ENCODE measurements around the gene RALGAPA1.
A peak's percentile ranks its signal among the peaks of the same experiment; 100 is the strongest.
"Not testable (repeated sequence)": the region's sequence is repeated elsewhere in the genome, so short reads cannot be mapped to it uniquely, and the experiment has no call there.

RALGAPA1 gene

DNA sequence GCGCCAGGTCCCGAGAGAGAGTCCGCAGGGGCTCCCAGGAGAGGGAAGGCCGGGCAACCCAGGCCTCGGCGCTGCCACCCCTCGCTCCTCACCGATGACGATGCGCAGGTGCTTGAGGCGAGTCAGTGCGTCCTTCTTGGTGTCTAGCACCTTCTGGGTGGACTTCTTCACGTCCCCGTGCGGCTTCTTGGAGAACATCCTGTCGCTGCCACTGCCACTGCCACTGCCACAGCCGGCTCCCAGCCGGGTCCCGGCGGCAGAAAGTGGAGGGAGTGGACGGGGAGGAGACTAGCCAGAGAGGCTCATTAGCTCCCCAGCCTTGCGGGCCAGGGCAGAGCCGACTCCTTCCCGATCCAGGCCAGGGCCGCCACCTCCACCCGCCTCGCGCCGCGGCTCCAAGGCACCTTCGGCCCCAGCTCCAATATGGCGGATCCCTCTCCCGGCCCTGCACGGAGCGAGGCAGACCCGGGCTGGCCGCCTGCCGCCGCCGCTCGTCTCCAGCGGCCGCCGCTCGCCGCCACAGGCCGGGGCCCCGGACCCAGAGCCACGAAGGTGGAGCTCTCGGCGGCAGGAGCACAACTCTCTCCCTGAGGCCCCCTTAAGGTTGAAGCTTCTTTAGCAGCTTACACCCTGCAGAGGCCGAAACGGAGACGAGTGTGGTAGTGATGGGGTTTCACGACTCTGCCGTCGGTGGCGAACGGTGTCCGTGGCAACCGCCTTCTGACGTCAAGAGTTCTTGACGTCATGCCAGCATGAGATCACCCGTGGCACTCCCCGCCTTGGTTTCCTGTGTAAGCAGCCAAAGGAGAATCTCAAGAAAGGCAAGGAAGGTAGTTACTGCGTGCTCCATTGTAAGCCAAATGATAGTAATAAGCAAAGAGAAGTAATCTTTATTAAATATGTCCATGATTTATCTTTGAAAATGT is at the start of gene RALGAPA1:
Gene RALGAPA1 (minus strand): TSS at position 658 of the 926 bp plus-strand sequence. CDS start 460 bp downstream, at position 198.
- peak; percentile 77 for DNase-seq (ENCODE audit: low read depth, low spot score)

DNA sequence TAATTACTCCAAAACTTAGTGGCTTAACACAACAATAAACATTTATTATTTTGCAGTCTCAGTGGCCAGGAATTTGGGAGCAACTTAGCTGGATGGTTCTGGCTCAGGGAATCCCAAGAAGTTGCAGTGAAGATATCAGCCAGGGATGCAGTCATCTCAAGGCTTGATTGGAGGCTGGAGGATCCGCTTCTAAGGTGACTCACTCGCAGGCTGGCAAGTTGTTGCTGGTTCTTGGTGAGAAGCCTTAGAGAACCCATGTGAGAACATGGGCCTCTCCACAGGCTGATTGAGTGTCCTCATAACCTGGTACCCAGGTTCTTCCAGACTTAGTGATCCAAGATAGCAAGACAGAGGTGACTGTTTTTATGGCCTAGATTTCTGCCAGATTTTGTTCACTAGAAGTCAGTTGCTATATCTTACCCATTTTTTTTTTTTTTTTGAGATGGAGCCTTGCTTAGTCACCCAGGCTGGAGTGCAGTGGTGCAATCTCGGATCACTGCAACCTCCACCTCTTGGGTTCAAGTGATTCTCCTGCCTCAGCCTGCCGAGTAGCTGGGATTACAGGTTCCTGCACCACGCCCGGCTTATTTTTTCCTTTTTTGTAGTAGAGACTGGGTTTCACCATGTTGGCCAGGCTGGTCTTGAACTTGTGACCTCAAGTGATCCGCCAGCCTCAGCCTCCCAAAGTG is 49.6 kb upstream of the RALGAPA1 start:
- no peak for DNase-seq (ENCODE audit: low read depth, low spot score)

DNA sequence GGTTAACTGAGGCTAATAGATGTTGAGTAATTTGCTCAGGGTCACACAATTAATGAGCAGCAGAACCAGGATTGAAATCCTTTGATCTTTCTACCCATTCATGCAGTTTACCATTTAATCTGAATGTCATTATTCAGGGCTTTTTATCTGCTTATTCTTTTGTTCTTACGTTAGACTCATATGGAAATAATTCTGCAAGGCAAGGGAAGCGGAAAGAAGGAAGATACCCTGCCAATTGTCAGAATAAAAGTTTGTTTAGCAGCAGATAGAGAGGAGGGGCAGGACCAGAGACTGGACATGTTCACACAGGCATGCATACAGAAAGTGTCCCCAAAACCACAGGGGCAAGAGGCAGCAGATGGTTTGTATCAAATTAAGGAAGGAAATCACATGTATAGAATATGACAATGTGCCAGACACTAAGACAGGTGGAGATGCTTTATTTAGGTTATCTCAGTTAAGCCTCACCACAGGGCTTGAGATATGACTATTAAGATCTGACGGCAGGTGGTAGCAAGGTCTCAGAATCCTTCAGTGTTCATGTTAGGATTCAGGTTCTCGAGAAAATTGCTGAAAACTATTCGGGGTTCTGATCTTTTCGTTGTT is 46.9 kb upstream of the RALGAPA1 start:
- DNase-seq (ENCODE audit: low read depth, low spot score), result no peak

DNA sequence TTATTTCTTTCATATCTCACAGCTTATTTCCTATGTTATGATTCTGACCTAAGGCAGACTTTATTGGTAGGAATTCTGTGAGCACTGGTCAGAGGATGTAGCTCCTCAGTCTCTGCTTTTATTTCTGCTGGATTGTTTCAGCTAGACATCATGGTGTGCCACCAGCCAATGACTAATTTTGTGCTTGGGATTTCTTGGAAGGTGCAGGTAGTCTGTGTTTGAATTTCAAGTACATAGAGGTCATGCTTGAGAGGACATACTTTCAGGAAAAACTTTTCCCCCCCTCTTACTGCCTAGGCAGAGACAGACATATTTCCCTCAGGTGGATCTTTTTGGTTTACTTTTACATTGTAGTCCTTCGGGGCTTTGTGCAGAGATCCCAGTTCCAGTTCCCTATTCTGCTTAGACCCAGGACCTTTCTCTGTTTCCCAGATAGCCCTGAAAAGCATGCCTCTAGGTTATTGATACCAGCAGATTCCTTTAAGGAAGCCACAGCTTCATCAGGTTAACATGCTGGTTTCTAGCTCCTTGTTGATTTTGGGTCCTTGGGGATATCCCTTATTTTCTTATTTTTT is 45.7 kb upstream of the RALGAPA1 start:
- DNase-seq (ENCODE audit: low read depth, low spot score), result no peak

DNA sequence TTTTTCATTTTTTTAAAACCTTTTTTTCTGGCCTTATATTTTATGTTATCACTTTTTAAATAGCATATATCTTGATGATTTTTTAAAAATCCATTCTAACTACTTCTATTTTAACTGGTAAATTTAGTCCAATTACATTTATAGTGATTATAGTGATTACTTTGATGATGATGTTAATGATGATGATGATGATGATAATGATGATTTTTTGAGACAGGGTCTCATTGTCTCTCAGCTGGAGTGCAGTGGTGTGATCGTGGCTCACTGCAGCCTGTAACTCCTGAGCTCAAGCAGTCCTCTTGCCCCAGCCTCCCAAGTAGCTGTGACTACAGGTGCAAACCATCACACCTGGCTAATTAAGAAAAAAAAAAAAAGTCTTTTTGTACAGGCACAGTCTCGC is 44.1 kb upstream of the RALGAPA1 start:
- DNase-seq (ENCODE audit: low read depth, low spot score), result no peak

DNA sequence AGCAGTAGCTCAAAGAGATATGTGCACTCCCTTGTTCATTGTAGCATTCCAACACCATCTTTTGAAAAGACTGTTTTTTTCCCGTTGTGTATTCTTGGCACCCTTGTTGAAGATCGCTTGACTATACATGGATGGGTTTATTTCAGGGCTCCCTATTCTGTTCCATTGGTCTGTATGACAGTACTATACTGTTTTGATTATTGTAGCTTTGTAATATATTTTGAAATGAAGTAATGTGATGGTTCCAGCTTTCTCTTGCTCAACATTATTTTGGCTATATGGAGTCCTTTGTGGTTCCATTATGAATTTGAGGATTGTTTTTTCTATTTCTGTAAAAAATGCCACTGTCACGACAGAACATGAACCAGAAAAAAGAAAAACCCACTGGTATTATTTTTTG is 42.7 kb upstream of the RALGAPA1 start:
- no peak for DNase-seq (ENCODE audit: low read depth, low spot score)

DNA sequence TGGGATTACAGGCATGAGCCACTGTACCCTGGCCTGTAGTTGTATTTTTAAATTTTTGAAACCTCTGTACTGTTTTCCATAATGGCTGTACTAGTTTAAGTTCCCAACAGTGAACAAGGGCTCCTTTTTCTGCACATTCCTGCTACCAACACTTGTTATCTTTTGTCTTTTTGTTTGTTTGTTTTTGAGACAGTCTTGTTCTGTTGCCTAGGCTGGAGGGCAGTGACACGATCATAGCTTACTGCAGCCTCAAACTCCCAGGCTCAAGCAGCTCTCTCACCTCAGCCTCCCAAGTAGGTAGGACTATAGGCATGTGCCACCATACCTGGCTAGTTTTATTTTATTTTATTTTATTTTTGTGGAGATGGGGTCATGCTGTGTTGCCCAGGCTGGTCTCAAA is 40.0 kb upstream of the RALGAPA1 start:
- no peak for DNase-seq (ENCODE audit: low read depth, low spot score)

DNA sequence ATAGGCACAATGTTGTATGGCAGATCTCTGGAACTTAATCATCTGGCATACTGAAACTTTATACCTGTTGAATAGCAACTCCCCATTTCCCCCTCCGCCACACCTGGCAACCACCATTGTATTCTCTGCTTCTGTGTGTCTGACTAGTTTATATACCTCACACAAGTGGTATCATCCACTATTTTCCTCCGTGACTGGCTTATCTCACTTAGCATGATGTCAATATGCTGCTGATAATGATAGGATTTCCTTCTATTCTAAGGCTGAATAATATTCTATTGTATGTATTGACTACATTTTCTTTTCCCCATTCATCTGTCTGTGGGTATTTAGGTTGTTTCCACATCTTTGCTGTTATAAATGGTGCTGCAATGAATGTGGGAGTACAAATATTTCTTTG is 38.5 kb upstream of the RALGAPA1 start:
- no peak for DNase-seq (ENCODE audit: low read depth, low spot score)

DNA sequence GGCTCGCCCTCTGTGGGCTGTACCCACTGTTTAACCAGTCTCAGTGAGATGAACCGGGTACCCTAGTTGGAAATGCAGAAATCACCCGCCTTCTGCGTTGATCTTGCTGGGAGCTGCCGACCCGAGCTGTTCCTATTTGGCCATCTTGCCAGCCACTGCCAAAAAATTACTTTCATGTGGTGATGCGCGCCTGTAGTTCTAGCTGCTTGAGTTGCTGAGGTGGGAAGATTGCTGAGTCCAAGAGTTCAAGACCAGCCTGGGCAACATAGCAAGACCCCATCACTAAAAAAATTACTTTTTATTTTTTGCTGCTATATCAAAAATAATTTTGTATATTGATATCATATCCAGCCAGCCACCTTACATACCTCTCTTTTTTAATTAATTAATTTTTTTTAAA is 35.4 kb upstream of the RALGAPA1 start:
- no peak for DNase-seq (ENCODE audit: low read depth, low spot score)

DNA sequence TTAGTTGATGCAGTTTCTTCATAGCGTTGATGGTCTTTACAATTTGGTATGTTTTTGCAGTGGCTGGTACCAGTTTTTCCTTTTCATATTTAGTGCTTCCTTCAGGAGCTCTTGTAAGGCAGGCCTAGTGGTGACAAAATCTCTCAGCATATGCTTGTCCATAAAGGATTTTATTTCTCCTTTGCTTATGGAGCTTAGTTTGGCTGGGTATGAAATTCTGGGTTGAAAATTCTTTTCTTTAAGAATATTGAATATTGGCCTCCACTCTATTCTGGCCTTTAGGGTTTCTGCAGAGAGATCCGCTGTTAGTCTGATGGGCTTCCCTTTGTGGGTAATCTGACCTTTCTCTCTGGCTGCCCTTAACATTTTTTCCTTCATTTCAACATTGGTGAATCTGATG is 33.1 kb upstream of the RALGAPA1 start:
- DNase-seq (ENCODE audit: low read depth, low spot score), result not testable (repeated sequence)

DNA sequence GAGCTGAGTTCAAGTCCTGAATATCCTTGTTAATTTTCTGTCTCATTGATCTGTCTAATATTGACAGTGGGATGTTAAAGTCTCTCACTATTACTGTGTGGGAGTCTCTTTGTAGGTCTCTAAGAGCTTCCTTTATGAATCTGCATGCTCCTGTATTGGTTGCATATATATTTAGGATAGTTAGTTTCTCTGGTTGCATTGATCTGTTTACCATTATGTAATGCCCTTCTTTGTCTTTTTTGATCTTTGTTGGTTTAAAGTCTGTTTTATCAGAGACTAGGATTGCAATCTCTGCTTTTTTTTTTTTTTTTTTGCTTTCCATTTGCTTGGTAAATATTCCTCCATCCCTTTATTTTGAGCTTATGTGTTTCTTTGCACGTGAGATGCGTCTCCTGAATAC is 32.6 kb upstream of the RALGAPA1 start:
- not testable (repeated sequence) for DNase-seq (ENCODE audit: low read depth, low spot score)

DNA sequence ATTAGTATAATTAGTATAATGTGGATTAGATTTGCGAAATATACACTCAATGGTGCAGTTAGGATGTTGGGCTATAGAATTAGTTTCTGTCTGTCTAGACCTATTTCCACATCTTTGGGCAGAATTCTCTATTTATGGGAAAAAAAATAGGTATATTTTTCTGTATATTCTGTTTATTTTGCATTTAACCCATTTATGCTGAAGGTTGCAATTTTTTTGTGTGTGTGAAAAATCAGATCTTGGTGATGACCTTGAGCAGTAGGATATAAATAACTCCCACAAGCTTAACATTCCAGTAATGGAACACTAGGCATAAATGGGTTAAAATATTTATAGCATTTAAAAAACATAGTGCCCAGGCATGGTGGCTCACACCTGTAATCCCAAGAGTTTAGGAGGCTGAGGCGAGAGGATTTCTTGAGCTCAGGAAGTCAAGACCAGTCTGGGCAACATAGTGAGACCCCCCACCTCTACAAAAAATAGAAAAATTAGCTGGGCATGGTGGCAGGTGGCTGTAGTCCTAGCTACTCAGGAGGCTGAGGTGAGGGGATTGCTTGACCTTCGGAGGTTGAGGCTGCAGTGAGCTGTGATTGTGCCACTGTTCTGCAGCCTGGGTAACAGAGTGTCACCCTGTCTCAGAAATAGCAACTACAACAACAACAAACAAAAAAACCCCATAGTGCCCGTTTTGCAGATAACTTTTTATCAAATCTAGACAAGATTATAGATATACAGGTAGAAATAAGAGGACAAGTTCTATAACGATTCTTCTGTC is 26.3 kb upstream of the RALGAPA1 start:
- no peak for DNase-seq (ENCODE audit: low read depth, low spot score)

DNA sequence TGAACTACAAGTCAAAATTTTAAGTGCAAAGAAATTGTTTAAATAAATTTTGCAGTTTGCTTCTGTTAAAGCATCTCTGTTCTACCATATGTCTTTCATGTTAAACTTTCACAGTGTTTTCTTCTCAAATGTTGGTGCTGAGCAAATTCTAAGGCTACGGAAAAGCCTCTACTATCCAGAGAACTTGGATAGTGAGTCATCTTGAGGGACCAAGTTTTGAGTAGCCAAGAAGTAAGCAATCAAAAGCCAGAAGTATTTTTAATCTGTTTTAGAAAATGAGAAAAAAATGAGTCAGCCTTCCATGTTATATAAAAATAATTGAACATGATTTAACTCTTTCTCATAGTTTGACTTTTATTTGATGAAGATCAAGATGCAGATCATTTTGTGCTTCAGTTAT is 20.4 kb upstream of the RALGAPA1 start:
- no peak for DNase-seq (ENCODE audit: low read depth, low spot score)

DNA sequence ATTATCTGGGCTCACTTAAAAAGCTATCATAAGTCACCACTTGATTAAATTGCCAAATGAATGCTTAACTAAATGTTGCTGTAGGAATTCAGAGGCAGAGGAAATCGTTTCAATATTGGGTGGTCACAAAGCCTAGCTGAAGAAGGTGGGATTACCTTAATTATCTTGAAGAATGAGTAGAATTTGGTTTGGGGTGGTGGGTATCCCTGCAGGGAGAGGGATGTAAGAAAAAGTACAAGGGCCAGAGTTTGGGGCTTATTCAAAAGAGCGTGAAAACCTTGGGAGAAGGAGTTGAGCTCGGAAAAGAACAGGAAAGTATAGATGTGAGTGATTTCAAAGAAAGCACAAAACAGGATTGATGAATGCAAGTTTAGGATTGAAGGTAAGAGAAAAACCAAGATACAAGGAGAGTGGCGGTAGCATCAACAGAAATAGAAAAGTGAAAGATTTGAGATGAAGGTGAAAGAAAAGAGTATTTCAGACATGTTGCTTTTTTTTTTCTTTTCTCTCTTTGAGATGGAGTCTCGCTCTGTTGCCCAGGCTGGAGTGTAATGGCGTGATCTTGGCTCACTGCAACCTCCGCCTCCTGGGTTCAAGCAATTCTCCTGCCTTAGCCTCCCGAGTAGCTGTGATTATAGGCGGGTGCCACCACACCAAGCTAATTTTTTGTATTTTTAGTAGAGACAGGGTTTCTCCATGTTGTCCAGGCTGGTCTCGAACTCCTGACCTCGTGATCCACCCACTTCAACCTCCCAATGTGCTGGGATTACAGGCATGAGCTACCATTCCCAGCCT is 18.8 kb upstream of the RALGAPA1 start:
- DNase-seq (ENCODE audit: low read depth, low spot score), result no peak

DNA sequence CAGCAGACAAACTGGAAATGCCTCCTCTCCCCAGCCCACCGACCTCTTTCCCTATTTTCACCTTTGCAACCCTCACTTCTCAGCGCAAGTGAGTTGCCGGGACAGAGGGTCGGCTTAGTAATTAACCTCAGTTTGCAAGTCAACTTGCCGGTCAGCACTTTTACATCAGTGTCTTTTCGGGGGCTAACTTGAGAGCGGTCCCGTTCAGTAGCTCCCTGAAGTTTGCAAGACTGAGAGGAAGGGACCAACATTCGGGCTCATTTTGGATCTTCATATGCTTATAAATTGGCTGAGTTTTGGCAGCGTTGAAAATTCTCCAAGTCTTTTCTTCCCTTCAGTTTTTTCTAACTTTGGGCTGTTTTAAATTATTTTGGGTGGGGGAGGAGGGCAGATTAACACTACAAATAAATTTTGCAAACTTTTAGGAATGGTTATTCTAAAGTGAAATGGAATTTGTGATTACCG is 17.9 kb upstream of the RALGAPA1 start:
- no peak for DNase-seq (ENCODE audit: low read depth, low spot score)

DNA sequence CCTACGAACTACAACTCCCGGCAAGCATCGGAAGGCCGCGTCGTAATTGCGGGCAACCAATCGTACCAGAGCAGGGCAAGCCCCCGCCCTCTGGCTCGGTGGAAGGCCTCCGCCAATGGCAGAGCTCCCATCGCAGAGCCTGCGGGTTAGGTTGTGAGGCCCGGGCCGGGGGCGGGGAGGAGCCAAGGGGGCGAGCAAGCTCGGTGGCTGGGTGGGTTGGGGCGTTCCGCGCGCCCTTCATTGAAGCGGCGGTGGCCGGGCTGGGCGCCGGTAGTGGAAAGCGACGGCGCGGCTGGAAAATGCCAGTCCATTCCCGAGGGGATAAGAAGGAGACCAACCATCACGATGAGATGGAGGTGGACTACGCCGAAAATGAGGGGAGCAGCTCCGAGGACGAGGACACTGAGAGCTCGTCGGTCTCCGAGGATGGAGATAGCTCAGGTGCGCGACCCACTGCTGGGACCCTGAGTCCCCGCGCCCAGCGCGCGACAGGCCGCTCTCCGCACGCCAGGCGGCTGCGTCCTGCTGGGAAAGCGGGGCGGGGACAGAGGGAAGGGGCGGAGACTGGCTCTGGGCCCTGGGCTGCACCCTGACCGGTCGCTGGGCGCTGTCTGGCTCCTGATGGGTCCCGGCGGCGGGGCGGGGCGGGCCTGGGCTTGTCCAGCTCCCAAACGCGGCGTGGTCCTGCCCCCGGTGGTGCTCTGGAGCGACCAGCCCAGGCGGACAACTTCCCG is 17.3 kb upstream of the RALGAPA1 start, which contains the start of gene BRMS1L:
Gene BRMS1L (plus strand): TSS at position 121 of the 734 bp plus-strand sequence. CDS start 179 bp downstream, at position 300.
- peak; percentile 94 for DNase-seq (ENCODE audit: low read depth, low spot score)

DNA sequence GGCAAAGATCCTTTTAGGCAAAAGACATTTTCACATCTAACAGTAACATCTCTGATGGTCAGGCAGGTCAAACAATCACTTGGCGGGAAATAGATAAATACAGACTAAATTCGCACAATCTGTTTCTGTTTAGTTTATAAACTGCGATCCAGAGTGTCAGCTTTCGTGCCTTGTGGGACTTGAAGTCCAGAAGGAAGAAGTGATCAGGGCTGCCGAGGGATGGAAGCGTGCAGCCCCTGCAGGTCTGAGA is 16.8 kb upstream of the RALGAPA1 start:
- no peak for DNase-seq (ENCODE audit: low read depth, low spot score)

DNA sequence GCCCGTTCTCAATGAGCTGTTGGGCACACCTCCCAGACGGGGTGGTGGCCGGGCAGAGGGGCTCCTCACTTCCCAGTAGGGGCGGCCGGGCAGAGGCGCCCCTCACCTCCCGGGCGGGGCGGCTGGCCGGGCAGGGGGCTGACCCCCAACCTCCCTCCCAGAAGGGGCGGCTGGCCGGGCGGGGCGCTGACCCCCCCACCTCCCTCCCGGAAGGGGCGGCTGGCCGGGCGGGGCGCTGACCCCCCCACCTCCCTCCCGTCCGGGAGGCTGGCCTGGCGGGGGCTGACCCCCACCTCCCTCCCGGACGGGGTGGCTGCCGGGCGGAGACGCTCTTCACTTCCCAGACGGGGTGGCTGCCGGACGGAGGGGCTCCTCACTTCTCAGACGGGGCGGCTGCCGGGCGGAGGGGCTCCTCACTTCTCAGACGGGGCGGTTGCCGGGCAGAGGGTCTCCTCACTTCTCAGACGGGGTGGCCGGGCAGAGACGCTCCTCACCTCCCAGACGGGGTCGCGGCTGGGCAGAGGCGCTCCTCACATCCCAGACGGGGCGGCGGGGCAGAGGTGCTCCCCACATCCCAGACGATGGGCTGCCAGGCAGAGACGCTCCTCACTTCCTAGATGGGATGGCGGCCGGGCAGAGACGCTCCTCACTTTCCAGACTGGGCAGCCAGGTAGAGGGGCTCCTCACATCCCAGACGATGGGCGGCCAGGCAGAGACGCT is 15.5 kb upstream of the RALGAPA1 start:
- DNase-seq (ENCODE audit: low read depth, low spot score), result not testable (repeated sequence)

DNA sequence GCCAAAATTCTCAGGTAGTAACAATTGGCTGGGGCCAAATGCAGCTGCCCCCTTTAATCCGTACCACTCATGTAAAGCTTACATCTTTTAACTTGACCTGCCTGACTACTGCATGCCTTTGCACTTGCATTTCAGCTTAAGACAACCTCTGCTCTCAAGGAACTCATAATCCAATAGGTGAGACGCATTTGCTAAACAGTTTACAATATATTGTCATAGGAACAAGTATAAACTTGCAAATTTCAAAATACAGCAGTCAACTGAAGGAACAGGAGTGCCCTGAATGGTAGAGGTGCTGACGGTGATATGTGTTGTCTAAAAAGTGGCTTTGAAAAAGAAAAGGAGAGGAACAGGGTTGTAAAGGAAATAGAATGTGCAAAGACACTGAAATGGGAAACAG is 13.4 kb upstream of the RALGAPA1 start:
- DNase-seq (ENCODE audit: low read depth, low spot score), result no peak
